GM21723 (cell line): ENCODE data around the gene WDR27.
"Not testable (repeated sequence)": the region's sequence is repeated elsewhere in the genome, so short reads cannot be mapped to it uniquely, and the experiment has no call there.

Experiments
- ATAC-seq: cut with Tn5 transposase; IDR thresholded peaks from one replicate; pipeline ENCODE4 v1.9.1; 2021; ENCODE audit warnings: mild to moderate bottlenecking, moderate library complexity; ENCODE audit not compliant: unreplicated experiment

The WDR27 gene

DNA sequence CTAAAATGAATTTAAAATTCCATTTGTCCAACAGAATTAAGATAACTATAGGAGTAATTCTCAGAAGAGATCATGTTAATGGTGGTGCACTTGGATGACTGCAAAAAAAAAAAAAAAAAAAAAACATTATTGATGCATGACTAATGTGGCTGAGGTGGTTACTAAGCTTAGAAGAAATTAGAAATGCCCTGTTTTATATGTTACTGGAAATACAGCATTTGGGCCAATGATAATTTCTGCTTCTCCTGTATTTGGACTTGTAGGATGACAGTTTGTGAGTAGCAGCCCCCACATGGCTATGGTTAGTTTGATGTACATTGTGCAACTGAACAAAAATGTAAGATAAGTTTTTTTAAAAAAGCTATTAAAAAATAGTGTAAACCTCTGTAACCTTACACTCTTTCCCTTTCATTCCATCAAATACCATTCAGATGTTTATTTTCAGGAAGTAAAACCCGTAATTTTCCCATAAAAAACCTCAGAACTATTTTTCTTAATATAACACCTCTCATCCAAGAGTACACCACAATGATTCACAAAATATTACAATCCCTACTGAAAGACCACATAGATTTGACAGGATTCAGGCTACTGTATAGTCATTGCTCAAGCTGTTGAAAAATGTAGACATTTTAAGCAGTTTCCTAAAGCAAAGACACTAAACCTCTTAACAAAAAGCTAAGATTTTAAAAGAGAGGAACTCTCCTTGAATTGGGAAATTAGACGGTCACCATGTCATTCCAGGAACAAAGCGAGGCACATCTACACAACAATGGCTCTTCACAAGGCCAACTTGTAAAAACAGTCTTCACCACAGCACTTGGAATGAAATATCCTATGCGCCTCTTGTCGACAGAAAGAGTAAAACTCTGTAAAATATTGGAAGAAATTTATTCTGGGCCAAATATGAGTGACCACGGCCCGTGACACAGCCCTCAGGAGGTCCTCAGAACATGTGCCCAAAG lies 83.0 kb downstream of the WDR27 start:
- no peak for ATAC-seq

DNA sequence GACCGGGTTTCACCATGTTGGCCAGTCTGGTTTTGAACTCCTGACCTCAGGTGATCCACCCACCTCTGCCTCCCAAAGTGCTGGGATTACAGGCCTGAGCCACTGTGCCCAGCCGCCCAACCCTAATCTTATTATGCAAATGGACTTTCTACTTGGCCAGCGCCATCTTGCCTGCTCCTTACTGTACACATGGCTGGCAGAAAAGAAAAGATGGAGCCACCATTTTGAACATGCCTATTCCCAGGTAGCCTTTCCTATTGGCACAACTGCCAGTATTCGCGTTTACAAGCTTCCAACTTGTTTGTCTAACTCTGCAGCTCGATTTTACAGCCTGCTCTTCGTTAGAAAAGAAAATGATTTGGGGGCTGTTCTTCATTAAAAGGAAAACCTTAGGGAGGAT lies 84.3 kb downstream of the WDR27 start:
- no peak for ATAC-seq

DNA sequence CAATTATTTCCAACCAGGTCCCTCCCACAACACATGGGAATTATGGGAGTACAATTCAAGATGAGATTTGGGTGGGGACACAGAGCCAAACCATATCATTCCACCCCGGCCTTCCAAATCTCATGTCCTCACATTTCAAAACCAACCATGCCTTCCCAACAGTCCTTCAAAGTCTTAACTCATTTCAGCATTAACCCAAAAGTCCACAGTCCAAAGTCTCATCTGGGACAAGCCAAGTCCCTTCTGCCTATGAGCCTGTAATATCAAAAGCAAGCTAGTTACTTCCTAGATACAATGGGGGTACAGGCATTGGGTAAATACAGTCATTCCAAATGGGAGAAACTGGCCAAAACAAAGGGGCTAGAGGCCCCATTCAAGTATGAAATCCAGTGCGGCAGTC lies 93.2 kb downstream of the WDR27 start:
- ATAC-seq: not testable (repeated sequence)

DNA sequence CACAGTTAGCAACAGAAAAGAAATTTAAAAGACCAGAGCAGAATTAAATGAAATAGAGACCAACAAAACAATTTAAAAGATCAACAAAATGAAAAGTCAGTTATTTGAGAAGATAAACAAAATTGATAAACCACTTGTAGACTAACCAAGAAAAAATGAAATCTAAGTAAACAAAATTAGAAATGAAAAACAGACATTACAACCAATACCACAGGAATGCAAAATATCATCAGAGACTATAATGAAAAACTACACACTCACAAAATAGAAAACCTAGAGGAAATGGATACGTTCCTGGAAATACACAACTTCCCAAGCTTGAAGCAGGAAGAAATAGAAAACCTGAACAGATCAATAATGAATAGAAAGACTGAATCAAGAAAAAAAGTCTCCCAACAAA lies 97.8 kb downstream of the WDR27 start:
- ATAC-seq: no peak

DNA sequence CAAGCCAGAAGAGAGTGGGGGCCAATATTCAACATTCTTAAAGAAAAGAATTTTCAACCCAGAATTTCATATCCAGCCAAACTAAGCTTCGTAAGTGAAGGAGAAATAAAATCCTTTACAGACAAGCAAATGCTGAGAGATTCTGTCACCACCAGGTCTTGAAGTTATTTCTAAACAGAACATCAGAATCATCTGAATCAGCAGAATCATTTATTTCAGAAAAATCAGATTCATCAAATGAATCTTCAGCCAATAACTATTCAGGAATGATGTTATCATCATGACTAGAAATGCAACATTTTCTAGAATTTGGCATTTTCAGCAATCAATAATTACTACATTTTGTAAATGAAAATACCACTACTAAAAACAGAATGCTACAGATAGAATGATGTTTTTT lies 100.7 kb downstream of the WDR27 start:
- not testable (repeated sequence) for ATAC-seq

DNA sequence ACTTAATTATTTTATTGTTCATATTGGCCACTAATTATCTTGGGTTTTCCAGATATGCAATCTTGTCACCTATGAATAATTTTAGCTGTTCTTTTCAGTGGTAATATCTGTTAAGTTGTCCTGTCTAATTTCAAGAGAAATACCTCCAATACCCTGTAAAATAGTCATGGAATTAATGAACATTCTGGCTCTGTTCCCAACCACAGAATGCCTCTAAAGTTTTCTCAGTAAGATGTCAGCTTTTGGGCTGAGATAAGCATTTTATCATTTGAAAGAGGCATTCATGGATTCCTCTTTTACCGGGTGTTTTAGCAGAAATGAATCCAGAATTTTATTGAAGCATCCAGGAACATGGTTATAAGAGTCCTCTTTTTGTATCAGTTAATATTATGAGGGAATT lies 109.3 kb downstream of the WDR27 start:
- ATAC-seq: no peak

DNA sequence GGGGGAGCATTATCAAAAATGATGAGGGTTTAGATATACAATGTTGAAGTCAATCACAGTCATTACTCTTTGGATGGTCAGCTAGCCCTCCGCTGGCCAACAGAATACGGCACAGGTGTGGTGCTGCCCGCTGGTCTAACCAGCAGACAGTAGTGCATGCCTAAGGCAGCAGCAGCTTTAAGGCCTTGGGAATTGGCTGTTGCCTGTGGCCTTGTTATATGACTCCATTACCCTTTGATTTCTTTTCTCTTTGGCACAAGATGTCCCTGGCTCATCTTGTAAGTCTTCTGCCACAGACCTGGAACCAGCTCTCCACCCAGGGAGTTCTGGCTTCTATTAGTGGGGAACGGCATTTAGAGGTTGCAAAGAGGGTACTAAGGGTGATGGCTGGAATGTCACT lies 110.2 kb downstream of the WDR27 start:
- ATAC-seq: no peak

DNA sequence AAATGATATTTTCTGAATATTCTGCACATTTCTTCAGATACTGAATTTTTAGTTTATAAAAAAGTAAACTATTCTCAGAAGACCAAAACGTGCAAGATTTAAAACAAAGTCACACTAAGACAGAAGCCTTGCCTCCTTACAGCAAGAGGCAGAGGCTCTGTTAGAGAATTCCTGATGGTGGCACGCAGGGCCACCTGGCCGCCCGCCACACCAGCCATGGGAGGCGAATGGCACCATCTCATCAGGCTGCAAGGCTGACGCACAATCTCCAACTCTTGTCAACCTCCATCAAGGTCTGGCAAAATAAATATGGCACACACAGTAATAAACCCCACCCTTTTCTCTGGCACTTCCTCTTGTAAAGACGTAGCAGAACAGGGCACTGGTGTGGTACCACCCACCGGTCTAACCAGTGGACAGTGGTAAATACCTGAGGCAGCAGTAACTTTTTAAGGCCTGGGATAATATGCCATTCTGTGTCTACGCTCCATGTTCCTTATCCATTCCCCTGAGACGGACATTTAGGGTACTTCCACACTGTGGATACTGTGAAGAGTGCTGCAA lies 111.4 kb downstream of the WDR27 start:
- no peak for ATAC-seq

DNA sequence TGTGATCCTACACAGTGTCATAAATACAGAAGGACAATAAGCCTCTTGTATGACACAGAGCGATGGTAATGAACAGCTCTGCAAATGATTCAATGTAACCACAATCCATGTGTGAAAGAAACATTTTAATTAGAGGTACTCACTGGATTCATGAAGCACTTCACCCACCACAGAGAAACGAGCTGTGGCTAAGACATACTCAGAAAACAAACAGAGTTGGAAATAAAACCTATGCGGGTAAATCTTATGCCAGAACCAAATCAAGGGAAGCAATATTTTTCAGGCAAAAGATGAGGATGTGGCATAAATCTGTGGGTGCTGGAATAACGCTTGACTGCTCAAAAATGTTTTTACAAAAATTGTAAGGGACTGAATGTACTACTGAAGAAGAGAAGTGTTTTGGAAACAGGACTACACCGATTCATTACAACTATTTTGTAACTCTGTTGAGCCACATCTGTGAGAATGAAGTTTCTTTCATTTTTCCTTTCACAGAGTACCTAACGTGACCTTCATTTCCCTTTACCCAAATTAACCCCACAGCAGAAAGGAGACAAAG lies 112.1 kb downstream of the WDR27 start:
- peak; percentile 84 for ATAC-seq

DNA sequence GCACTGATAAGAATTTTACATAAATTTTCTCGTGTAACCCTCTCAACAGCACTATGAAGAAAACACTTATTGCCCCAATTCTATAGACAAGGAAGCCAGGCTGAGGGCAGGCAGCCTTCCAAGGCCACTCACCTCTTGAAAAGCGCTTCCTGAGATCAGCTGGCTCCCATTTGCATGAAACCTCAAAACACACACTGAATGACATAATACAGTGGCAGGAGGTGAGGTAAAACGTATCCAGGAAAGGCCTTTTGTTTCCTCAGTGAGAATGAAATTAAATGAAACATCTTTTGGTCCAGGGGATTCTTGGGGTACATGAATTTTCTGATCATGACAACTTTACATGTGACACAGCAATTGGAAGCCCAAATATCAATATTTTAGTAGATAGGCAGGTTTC lies 112.5 kb downstream of the WDR27 start:
- peak; percentile 79 for ATAC-seq

DNA sequence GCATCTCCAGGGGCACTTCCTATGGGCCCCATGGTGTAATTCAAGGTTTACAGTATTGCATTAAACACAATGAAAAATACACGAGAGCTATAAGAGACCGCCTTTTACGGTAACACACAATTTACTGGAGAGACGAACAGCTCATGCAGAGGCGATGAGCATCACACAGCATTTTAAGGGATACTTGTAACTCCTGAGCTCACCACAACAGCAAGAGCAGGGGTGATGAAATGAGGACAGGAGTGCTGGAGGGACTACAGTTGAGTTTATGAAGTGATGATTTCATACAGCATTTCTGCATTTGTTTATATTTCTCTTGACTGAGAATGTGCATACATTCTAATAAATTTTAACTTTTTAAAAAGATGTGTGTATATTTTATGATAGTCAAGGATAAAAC lies 113.9 kb downstream of the WDR27 start:
- ATAC-seq: no peak

DNA sequence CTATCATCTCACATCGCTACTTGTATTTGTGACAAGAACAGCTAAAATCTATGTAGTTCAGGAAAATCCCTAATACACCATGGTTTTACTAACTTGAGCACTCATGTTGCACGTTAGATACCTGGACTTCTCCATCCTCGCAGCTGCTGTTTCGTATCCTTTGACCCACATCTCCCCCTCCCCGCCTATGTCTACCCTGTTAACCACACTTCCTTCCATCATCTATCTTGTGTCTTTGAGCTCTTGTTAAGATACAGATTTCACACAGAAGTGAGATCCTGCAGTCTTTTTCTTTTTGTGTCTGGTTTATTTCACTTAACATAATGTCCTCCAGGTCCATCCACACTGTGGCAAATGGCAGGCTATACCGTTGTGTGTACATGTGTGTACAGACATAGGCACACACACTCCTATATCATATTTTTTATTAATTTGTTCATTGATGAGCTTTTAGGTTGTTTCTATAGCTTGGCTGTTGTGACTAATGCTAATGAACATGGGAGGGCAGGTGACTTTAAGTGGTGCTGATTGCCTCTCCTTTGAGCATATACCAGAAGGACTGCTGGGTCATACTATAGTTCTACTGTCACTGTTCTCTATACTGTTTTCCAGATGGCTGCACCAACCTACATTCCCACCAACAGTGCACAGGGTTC lies 117.8 kb downstream of the WDR27 start:
- ATAC-seq: no peak

DNA sequence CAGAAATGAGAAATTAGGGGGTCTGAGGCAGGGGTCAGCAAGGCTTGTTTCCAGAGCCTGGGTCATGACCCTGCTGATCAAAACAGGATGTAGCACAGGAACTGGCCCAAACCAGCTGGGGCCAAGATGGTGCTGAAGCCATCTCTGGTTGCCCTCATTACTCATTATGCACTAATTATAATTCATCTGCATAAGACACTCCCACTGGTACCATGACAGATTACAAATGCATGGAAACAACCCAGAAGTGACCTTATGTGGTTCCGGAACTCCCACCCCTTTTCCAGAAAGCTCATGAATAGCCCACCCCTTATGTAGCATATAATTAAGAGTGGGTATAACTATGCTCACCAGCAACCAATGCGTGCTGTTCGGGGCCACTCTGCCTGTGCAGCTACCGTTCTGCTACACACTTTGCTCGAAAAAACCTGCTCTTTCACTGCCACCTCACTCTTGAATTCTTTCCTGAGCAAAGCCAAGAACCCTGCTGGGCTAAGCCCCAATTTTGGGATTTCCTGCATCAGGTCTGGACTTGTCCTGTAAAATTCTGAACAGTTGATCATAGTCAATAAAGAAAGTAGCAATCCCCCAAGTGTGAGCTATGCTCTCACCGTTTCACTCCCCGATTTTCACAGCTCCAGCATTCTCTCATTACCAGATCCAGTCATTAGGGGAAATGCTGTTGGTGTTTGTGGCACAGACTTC lies 122.3 kb downstream of the WDR27 start:
- no peak for ATAC-seq

DNA sequence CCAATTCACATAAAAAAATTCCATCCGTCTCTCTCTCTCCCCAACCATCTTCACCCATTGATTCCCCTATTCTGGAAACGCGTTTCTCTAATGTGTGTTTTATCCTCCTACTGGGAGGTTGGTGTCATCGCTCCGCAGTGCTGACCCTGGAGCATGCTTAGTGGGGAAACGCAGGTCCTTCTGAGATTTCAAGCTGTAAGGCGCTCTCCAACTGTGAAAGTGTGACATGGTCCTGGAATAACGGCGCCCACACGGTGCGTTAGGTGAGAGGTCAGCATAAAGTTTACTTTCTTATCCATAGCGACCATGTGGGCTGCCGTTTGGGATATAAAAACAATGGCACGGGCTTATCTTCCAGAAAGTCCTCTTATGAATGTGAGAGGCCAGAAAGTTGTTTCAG lies 123.9 kb downstream of the WDR27 start:
- no peak for ATAC-seq

DNA sequence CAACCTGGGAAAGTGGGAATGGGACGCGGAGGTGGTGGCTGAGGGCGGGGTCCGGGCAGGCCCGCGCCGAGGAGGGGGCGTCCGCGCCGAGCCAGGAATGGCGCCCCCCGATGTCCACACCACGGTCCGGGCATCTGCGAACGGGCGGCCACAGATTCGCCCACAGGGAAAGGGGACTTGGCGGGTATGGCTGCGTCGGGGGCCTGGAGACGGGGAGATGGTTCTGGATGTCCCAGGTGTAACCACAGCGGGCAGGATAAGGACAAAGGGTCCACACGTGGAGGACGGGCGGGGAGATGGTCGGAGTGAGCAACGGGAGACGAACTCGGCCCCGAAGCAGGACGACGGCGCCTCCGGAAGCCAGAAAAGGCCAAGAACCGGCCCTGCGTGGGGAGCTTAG lies 124.6 kb downstream of the WDR27 start:
- no peak for ATAC-seq

DNA sequence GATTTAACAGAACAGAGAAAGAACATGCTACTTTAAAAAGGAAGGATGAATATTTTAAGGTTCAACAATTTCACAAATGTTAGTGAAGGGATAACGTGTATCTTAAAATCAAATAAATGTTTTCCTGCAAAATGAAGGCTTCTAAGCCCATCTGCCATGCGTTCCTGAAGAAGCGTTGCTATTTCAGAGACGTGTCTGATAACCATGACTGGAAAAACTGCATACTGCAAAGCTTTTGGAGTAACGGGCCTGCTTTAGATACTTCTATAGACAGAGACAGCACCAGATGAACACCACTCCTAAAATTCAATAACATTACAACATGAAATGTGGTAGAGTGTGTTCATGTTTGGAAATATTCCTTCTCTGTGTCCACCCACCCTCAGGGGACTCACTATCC lies 126.0 kb downstream of the WDR27 start:
- ATAC-seq: no peak

DNA sequence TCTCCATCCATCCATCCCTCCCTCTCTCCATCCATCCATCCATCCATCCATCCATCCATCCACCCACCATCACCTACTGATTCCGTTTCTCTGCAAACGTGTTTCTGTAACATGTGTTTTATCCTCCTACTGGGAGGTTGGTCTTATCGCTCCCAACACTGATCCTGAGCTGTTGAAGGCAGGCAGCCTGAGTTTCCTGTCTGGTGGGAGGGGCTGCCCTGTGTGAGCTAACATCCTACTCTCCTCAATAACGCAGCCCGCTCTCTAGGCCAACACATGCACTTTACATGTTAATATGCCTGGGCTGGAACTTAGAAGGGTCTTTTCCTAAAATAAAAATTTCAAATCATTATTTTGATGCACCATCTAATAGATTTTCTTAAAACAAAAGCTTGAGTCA lies 126.5 kb downstream of the WDR27 start:
- no peak for ATAC-seq

DNA sequence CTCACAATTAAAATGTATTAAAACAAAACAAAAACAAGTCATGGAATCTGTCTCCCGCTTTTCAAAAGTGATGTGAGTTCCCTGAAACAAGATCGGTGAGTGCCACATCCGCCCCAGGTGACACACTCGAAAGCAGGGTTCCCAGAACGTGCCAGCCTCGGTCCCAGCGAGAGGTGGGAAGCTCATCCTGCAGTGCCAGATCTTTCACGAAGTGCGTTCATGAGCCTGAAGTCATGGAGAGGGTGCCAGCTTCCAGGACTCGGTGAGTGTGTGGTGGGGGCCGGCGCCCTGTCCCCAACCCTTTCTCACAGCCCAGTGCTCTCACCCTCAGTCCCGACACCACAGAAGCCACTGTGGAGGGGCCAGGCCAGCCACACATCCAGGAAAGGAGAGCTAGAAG lies 127.4 kb downstream of the WDR27 start:
- ATAC-seq: no peak

DNA sequence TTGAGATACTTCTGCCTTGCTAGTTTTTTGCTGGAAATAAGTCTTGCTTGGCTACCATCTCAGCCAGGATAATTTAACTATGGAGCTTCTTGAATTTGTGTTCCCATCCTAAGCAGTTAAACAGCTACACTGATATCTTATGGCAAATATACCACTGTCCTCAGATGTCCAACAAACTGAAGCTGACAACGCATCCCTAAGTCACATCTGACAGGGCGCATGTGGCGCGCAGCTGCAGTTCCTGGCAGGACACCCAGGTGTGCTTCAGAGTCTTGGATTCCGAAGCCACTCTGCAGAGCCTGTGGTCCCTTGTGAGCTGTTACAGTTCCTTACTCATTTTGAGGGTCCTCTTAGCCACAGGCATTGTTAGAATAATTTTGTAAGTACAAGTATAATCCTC lies 127.9 kb downstream of the WDR27 start:
- no peak for ATAC-seq

DNA sequence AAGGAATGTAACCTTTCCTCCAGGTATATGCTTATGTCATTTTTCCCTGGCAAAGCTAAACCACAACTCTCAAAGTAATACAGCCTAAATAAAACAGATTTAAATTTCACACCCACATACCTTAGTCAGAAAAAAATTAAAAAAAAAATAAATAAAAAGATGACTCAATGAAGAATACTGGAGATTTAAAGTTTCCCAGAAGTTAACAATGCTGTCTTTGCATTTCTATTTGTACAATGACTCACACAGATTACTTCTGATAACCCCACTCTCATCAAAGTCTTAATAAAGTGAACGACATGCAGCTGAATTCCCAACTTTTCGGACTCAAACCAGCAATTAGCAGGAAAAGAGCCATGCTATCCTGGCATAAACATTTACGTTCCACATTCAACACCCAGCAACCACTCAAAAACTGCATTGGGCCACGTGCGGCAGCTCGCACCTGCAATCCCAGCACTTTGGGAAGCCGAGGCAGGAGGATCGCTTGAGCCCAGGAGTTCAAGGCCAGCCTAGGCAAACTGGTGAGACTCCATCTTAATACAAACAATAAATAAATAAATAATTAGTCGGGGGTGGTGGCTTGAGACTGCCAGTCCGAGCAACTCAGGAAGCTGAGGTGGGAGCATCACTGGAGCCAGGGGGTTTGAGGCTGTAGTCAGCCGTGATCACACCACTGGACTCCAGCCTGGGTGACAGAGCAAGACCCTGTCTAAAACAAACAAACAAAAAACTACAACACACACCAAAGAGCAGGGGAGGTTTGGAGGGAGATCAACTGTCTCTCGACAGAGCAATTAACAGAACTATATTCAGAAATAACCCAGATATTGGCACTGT lies 130.5 kb downstream of the WDR27 start:
- no peak for ATAC-seq
